HG03457 (cell line): ENCODE measurements around the gene FAR1.
A peak's percentile ranks its signal among the peaks of the same experiment; 100 is the strongest.

Experiments used
- ATAC-seq: cut with Tn5 transposase; IDR thresholded peaks from one replicate; pipeline ENCODE4 v1.9.1; 2021; ENCODE audit warnings: moderate number of reproducible peaks; ENCODE audit not compliant: unreplicated experiment

FAR1 gene

GRCh38 chr11:13669544-13670488 lies 1.3 kb downstream of the FAR1 start:
- ATAC-seq, result no peak

- no peak for ATAC-seq
These were observed 4.2 kb downstream of the FAR1 start for GRCh38 chr11:13672576-13673210.

DNA sequence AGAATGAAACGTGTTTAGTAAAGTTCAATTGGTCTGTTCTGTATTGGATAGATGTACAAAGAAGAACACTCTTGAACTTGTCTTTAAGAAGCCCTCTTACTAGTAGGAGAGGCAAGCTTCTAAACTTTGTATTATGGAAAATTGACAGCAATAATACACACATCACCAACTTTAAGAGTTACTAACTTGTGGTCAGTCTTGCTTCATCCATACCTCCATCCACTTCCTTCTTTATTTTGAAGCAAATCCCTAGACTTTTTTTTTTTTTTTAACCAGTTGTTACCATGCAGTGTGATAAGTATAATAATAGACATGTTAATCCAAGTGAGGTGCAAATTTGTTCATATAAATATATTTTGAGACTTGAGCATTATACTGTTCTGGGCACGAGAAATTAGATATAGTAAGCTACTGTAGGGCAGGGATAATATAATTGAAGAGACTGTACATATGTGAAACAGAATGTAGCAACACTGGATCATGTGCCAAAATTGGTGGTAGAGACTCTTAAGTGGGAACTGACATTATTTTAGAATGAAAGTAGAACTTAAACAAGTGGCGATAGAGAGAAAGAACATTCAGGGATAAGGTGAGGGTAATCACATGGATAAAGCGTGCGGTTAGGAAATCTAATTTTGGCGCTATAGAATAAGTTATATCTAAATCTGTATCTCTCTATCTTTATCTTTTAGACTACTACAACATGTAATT lies 6.5 kb downstream of the FAR1 start:
- no peak for ATAC-seq

- ATAC-seq, result no peak
These were observed 8.1 kb downstream of the FAR1 start for GRCh38 chr11:13676576-13676975.

GRCh38 chr11:13679768-13680167 lies 11.3 kb downstream of the FAR1 start:
- ATAC-seq, result no peak

DNA sequence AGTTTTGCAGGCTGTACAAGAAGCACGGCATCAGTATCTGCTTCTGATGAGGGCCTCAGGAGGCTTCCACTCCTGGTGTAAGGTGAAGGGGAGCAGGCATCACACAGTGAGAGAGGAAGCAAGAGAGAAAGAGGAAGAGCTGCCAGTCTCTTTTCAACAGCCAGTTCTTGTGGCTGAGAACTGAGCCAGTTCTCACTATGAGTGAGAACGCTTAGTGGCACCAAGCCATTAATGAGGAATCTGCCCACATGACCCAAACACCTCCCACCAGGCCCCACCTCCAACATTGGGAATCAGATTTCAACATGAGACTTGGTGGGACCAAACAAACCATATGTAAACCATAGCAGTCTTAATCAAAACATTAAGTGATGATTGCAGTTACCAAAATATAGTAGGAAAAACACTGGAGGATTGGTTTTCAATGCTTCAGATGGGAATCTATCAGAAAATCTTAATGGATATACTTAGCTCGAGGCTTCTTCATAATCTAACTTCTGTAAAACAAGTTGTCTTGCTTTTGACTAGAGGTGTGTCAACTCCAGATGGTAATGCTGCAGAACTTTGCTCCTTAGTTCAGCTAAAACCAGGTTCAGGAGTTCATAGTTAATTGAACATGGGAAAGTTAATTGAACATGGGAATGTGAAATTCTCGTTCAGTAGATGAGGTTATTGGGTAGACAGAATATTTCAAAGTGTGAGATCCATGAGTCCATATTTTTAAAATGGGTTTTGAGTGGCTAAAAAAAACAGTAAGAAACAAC lies 12.2 kb downstream of the FAR1 start:
- peak; percentile 74 for ATAC-seq

DNA sequence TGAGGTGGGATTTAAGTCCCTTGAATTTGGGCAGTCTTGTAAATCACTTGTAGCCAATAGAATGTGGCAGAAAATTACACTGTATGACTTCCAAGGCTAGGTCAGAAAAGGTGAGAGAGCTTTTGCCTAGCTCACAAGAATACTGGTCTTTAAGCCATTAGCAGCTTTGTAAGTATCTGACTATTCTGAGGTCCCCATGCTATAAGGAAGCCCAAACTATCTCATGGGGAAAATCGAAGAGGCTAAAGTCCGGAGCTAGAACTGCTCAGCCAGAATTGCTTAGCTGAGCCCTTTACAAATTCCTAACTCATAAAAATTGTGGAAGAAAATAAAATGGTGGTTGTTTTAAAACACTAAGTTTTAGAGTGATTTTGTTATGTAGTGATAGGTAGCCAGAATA lies 13.0 kb downstream of the FAR1 start:
- no peak for ATAC-seq

GRCh38 chr11:13682212-13682611 lies 13.7 kb downstream of the FAR1 start:
- ATAC-seq, result no peak

- no peak for ATAC-seq
These were observed 17.1 kb downstream of the FAR1 start for GRCh38 chr11:13685461-13686108.

- ATAC-seq, result no peak
These were observed 18.3 kb downstream of the FAR1 start for GRCh38 chr11:13686776-13687175.

GRCh38 chr11:13687271-13687670 lies 18.8 kb downstream of the FAR1 start:
- no peak for ATAC-seq

GRCh38 chr11:13691286-13691899 lies 22.9 kb downstream of the FAR1 start:
- no peak for ATAC-seq

- ATAC-seq, result no peak
These were observed 23.7 kb downstream of the FAR1 start for GRCh38 chr11:13692172-13692571.

- no peak for ATAC-seq
These were observed 25.6 kb downstream of the FAR1 start for GRCh38 chr11:13694115-13694514.

DNA sequence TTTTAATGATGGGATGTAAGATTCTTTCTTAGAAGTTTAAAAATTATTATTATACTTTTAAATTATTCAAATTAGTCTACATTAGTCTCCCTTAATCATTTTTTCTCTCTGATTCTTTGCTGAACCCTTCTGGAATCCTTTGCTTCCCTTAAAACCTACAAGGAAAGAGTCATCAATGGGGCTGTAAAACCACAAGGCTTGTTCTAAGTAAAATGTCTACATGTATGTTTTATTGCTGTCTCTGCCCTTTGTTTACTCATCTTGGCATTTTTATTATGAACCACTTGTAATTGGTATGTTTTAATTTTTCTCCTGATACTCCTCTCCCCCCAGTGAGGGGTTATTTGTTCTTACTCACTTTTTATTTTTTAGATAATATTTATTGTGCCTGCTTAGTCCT lies 27.4 kb downstream of the FAR1 start:
- ATAC-seq, result no peak

- ATAC-seq, result no peak
These were observed 29.2 kb downstream of the FAR1 start for GRCh38 chr11:13697710-13698109.

- no peak for ATAC-seq
These were observed 29.7 kb downstream of the FAR1 start for GRCh38 chr11:13698132-13698531.

- no peak for ATAC-seq
These were observed 30.6 kb downstream of the FAR1 start for GRCh38 chr11:13699041-13699440.

DNA sequence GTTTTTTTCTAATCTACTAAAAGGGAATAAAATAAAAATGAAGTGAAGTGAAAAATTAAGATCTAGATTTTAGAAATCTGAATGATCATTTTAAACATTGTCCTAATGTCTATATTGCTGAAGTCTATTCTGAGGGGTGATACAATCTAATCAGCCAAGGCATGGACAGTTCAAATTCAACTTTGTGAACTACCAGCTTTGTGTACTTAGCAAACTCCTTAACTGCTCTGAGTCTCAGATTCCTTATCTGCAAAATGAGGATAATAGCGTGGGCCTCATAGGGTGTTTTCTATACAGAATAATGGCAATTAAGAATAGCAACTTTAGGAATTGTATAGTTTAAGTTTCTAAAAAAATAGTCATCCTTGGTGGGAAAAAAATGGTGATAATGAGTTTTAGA lies 31.4 kb downstream of the FAR1 start:
- ATAC-seq, result no peak

DNA sequence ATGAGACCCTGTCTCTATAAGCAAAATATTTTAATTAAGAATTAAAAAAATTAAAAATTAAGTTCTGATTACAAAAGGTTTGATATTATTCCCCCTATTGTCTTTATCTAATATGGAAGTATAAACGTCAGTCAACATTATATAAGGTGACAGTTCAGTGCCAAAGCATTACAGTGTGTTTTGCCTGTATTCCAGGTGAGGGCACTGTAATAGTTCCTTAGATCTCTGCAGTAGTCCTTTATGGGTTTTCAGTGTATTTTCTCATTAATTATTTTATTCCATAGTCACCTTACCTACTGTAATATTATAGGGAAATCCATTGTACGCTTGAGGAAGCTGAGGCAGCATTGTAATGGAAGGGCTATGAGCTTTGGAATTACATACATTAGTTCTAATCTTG lies 33.0 kb downstream of the FAR1 start:
- no peak for ATAC-seq
